A673 (cell line): ENCODE data around the gene MAPK8. TPM values are rescaled to one million over a fixed set of nuclear protein-coding genes. Genes with fewer than 3 reads are reported as not detected.

Experiments
- BruUV-seq: library from RNA; stranded (reverse); fragments of 400-500 nt; replicated peaks from 2 replicates; lab custom pipeline; 2021; lab: Mats Ljungman, UMichigan
- CTCF ChIA-PET: fragments of 300-600 bp; sonication (Branson Sonifier 250); formaldehyde crosslinking; loops from one replicate; lab custom pipeline; 2022; ENCODE audit warnings: antibody characterized with exemption; lab: Charles Lee
- POLR2A ChIA-PET: fragments of 300-600 bp; sonication (Branson Sonifier 250); formaldehyde crosslinking; loops from one replicate; lab custom pipeline; 2022; ENCODE audit warnings: antibody characterized with exemption; ENCODE audit not compliant: low non-redundant PET; lab: Charles Lee
- DNase-seq: peaks from one replicate; pipeline ENCODE4 v3.0.0-alpha.2; 2015; ENCODE audit warnings: low spot score
- H3K27ac ChIP-seq: fragments of 200-600 bp; sonication (generic); 2 replicates; pipeline ENCODE4 v1.5.1; 2016; ENCODE audit warnings: mixed run types, low read depth, mild to moderate bottlenecking, mixed read lengths, antibody characterized with exemption, low read length; ENCODE audit not compliant: poor library complexity, severe bottlenecking
- H3K27me3 ChIP-seq: fragments of 200-600 bp; sonication (generic); replicated peaks from 2 replicates; pipeline ENCODE4 v1.6.1; 2017; ENCODE audit warnings: mixed run types, low read depth, mild to moderate bottlenecking, mixed read lengths, antibody characterized with exemption, low read length; ENCODE audit not compliant: insufficient read depth, poor library complexity
- H3K36me3 ChIP-seq: fragments of 200-600 bp; sonication (generic); 2 replicates; pipeline ENCODE4 v1.6.1; 2016; ENCODE audit warnings: mixed run types, mild to moderate bottlenecking, mixed read lengths, antibody characterized with exemption, low read length; ENCODE audit not compliant: insufficient read depth, poor library complexity, severe bottlenecking
- H3K4me1 ChIP-seq: fragments of 200-600 bp; sonication (generic); 2 replicates; pipeline ENCODE4 v1.6.1; 2017; ENCODE audit warnings: mixed run types, mild to moderate bottlenecking, mixed read lengths, antibody characterized with exemption, low read length; ENCODE audit not compliant: insufficient read depth, poor library complexity, severe bottlenecking
- H3K4me3 ChIP-seq: fragments of 200-600 bp; sonication (generic); 2 replicates; pipeline ENCODE4 v1.5.1; 2016; ENCODE audit warnings: low read depth, mixed run types, mild to moderate bottlenecking, mixed read lengths, low read length; ENCODE audit not compliant: poor library complexity, severe bottlenecking
- H3K9me3 ChIP-seq: fragments of 200-600 bp; sonication (generic); 2 replicates; pipeline ENCODE4 v1.6.1; 2016; ENCODE audit warnings: mixed run types, low read depth, mild to moderate bottlenecking, mixed read lengths, antibody characterized with exemption, low read length; ENCODE audit not compliant: poor library complexity, severe bottlenecking
- CTCF ChIP-seq: fragments of 300-800, 200-600 bp; sonication (generic); conservative IDR thresholded peaks from 2 replicates; pipeline ENCODE4 v1.5.1; 2017; ENCODE audit warnings: low read depth, mild to moderate bottlenecking, antibody characterized with exemption, low read length, moderate library complexity, mixed read lengths
- EZH2 ChIP-seq: fragments of 200-600 bp; sonication (generic); IDR thresholded peaks from 2 replicates; pipeline ENCODE4 v1.6.1; 2017; ENCODE audit warnings: borderline replicate concordance, low read depth, mild to moderate bottlenecking, mixed read lengths, antibody characterized with exemption, low read length; ENCODE audit not compliant: poor library complexity, severe bottlenecking
- intact Hi-C: fragments of 100-400 bp; cut with micrococcal nuclease; formaldehyde crosslinking; loops from one replicate; pipeline ENCODE4 v1.10.0; 2022; ENCODE audit not compliant: unreplicated experiment
- total RNA-seq: library from RNA; stranded (reverse); gene quantifications from 2 replicates; pipeline ENCODE4 v1.2.3, GENCODE V29; 2021

MAPK8 gene
- total RNA-seq, 1 experiment from 2014 or later, result 52.0 TPM

DNA sequence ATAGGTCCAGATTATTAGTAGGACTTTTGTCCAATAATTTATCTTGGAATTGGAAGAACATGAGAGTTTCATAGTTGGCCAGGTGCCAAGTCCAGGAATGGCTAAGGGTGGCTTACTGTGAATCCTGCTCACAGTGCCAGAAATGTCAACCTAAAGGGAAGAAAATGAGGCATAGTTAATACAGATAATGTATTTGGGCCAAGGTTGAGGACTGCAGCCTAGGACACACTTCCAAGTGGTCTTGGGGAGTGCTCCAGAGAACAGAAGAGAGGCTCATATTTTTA lies 78.2 kb downstream of the MAPK8 start:
- no TSS peak for BruUV-seq
- Histone ChIP-seq H3K4me1 (peaks cover 8% of the 10 kb centered on the region), H3K4me3 (no peak overlapping the region), H3K36me3 (no peaks in the 10 kb centered on the region), H3K9me3 (peaks cover 13% of the 10 kb centered on the region), H3K27me3 (no peaks in the 10 kb centered on the region), H3K27ac (no peak overlapping the region)
- ChIA-PET CTCF (no interaction called here), POLR2A (no interaction called here)
- no peak for DNase-seq
- intact Hi-C loops, result loop anchor here (10.0 kb wide), 1 partner anchor 80 kb away; the partner anchor contains the start of gene MAPK8
- TF ChIP-seq EZH2 (no peak), CTCF (no peak)

DNA sequence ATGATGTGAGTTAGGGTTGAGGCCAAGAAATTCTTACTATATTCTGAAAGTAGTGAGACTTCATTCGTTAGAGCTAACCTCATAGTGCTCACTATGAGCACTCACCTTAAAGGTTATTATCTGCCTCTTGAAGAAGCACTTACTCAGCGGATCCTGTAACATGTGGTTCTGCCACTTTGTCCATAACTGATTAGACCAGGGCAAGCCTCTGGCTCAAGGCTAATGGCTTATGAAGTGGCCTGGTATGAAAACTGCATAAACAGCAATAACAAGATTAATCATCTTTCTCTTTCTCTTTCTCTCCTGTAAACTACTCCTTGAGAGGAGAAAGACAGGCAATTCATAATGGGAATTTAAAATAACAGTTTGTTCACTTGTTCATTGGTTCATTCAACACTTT lies 82.8 kb downstream of the MAPK8 start:
- no TSS peak for BruUV-seq
- ChIA-PET POLR2A (no interaction called here), CTCF (no interaction called here)

DNA sequence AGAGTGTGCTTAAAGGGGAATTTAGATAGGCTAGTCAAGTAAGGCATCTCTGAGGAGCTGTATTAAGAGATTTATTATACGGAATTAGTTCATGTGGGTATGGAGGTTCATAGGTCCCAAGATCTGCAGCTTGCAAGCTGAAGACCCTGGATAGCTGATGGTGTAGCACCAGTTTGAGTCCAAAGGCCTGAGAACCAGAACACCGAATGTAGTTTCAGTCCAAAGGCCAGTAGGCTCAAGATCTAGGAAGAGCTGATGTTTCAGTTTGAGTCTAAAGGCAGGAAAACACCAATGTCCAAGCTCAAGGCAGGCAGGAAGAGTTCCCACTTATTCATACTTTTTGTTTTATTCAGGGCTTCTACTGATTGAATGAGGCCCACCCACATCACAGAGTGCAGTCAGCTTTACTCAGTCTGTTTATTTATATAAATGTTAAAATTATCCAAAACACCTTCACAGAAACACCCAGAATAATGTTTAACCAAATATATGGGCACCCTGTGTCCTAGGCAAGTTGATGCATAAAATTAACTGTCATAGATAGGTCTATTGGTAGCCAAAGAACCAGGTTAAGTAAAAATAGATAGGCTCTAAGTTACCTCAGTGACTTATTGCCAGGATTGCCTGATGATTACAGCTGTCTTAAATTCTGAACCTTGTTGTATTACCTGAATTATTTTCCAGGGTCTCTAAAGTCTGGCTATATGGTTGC lies 83.5 kb downstream of the MAPK8 start:
- H3K9me3 ChIP-seq, result no peaks in the 10 kb centered on the region
- peaks cover 19% of the 10 kb centered on the region for H3K4me1 ChIP-seq
- H3K4me3 ChIP-seq, result no peak overlapping the region
- intact Hi-C loops, result loop anchor here (10.0 kb wide), 1 partner anchor 85 kb away; the partner anchor contains the start of gene MAPK8
- no peak for TF ChIP-seq CTCF
- TF ChIP-seq EZH2, result no peak
- DNase-seq, result no peak
- no peaks in the 10 kb centered on the region for H3K36me3 ChIP-seq
- no TSS peak for BruUV-seq
- no peak overlapping the region for H3K27ac ChIP-seq
- no peaks in the 10 kb centered on the region for H3K27me3 ChIP-seq
- CTCF ChIA-PET, result no interaction called here
- POLR2A ChIA-PET, result no interaction called here

More for the DNA sequence above, 82.8 kb downstream of the MAPK8 start:
- H3K4me3 ChIP-seq, result no peak overlapping the region
- no peak for DNase-seq
- H3K9me3 ChIP-seq, result no peaks in the 10 kb centered on the region
- no peak overlapping the region for H3K27ac ChIP-seq
- intact Hi-C loops, result loop anchor here (10.0 kb wide), 1 partner anchor 84 kb away; the partner anchor contains the start of gene MAPK8
- H3K36me3 ChIP-seq, result no peaks in the 10 kb centered on the region
- TF ChIP-seq EZH2, result no peak
- no peak for TF ChIP-seq CTCF
- peaks cover 19% of the 10 kb centered on the region for H3K4me1 ChIP-seq
- H3K27me3 ChIP-seq, result no peaks in the 10 kb centered on the region
